Right cardiac atrium (tissue), 5 donors: ENCODE results near the gene SLC8A1. TPM values are rescaled to one million over a fixed set of nuclear protein-coding genes. Genes with fewer than 3 reads are reported as not detected.

Experiments used
- ATAC-seq, 2 donors: fragments of 200-7000 bp; cut with Tn5 transposase; one replicate each; pipeline versions ENCODE4 v1.8.0 to v1.9.1; 2020; ENCODE audit warnings: moderate library complexity in 2 of 2, mild to moderate bottlenecking in 1 of 2
- DNase-seq, 3 donors: peaks; one replicate each; pipeline ENCODE4 v3.0.0-alpha.2; 2020
- H3K27ac ChIP-seq: one replicate; pipeline ENCODE4 v1.5.1; 2013; ENCODE audit warnings: mild to moderate bottlenecking, low read length, control low read depth, moderate library complexity
- H3K27me3 ChIP-seq: one replicate; pipeline ENCODE4 v1.6.1; 2013; ENCODE audit not compliant: control insufficient read depth, insufficient read depth
- H3K4me1 ChIP-seq: one replicate; pipeline ENCODE4 v1.6.1; 2013; ENCODE audit warnings: low read length; ENCODE audit not compliant: control insufficient read depth, insufficient read depth
- H3K4me3 ChIP-seq: one replicate; pipeline ENCODE4 v1.5.1; 2013; ENCODE audit warnings: low read length, control low read depth
- H3K9me3 ChIP-seq: one replicate; pipeline ENCODE4 v1.6.1; 2013; ENCODE audit warnings: low read length; ENCODE audit not compliant: control insufficient read depth
- WGBS: extraction: QIAGEN DNeasy Blood & Tissue Kit; methylation state at CpG from one replicate; pipeline ENCODE4 v1.1.7; 2013; 5-methylcytosine and 5-hydroxymethylcytosine counted together
- intact Hi-C, 4 donors: fragments of 100-400 bp; cut with DNase I; formaldehyde crosslinking; loops; one replicate each; pipeline versions ENCODE4 v1.11.0 to v1.14.0; 2022 to 2023
- polyA plus RNA-seq: library from polyadenylated mRNA; stranded (reverse); fragments of 200-250 nt; gene quantifications from one replicate; pipeline ENCODE4 v1.2.3, GENCODE V29; 2013
- total RNA-seq, 4 donors: library from RNA; stranded (reverse); fragmentation: NEBNext Ultra II Directional; extraction: Animal tissue kit (Norgen Biotek cat#: 25700); gene quantifications; one replicate each; pipeline ENCODE4 v1.2.1, GENCODE V29; 2021
- donor health status: healthy with polysubstance abuse.
- donor health status: DM: no; HTN: yes; CAD: no.
- donor health status: DM: no; HTN: no; CAD: no.
- donor health status: DM: no; HTN: yes; CAD: no; lungs with severe emphysema.
- donor health status: DM: yes; HTN: yes; CAD: no.

The SLC8A1 gene
- total and polyA plus RNA-seq, 5 donors: 41.8 to 907 (median 790) TPM

DNA sequence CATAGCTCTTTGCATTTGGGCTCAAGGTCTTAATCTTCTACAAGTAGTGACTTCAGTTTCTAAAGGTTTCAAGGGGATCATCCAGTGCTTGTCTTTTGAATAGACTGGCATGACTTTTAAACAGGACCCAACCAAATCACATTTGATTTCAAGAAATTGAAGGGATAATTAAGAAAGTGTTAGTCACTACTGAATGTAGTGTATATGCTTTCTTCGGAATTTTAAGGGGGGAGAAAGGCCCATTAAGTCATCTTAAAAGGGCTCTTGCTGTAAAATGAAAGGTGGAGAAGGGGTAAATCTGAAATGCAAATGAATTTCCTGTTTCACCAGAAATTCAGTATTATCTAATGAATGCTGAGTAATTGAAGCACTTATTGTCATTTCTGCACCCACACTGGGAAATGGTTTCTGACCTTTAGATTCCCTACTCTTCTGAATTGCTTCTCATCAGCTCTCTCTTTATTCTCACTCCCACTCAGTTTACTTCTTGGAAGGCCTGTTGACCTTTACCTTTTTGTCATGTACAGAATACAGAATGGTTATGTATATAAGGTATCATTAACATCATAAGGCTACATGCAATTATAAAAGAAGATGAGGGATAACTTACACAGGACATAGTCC is 241.4 kb downstream of the SLC8A1 start:
- intact Hi-C loops: loop anchor here in 1 of 4 donors (10.0 kb wide), 1 partner anchor 344 kb away; no protein-coding TSS in a partner anchor
- H3K27me3 ChIP-seq: no peaks in the 10 kb centered on the region
- no peaks in the 10 kb centered on the region for H3K4me1 ChIP-seq
- no peak overlapping the region for H3K4me3 ChIP-seq
- DNase-seq (no peak), ATAC-seq (no peak)
- WGBS: 87% methylated on average over 1 of the region's 1 CpG
- H3K9me3 ChIP-seq: no peaks in the 10 kb centered on the region
- no peak overlapping the region for H3K27ac ChIP-seq

DNA sequence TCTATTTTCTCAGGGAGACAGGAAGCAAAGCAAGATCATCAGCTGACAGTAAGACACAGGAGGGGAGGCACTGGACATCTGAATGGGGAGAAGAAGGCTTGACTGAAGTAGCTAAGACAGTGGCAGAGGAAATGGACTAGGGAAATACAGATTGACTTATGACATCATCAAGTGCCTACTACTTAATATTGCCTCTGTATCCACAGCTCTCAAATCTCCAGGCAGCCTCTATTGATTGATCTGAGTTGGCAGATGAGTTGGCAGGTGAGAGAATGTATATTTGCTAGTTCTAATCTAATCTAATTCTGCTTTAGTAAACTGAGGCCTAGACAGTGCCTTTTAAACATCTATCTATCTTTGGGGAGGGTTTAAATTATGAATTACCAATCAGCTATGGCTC is 242.1 kb downstream of the SLC8A1 start:
- ATAC-seq (no peak), DNase-seq (no peak)
- H3K27me3 ChIP-seq: no peaks in the 10 kb centered on the region
- intact Hi-C loops: loop anchor here in 1 of 4 donors (10.0 kb wide), 1 partner anchor 345 kb away; no protein-coding TSS in a partner anchor
- no peak overlapping the region for H3K4me3 ChIP-seq
- no peaks in the 10 kb centered on the region for H3K4me1 ChIP-seq
- no peak overlapping the region for H3K27ac ChIP-seq
- H3K9me3 ChIP-seq: no peaks in the 10 kb centered on the region

DNA sequence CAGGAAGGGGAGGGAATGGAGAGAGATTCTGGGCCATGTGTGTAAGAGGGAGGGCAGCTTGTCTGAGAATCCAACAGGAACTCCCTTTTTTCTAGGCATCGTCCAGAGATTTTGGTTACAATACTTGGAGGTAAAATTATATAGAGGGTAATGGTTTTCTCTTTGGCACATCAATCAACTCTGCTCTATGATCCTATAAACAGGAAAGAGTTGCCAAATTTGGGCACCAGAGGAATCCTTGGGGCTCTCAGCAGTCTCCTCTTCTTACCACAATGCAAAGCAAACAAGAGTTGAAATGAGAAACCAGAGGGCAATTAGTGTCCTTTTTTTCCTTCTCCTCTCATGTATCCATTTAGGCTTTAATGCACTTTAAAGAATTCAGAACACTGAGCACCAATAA is 243.4 kb downstream of the SLC8A1 start:
- intact Hi-C loops: no loop called here
- Histone ChIP-seq H3K27me3 (no peaks in the 10 kb centered on the region), H3K27ac (no peak overlapping the region), H3K9me3 (no peaks in the 10 kb centered on the region), H3K4me1 (no peaks in the 10 kb centered on the region), H3K4me3 (no peak overlapping the region)
- DNase-seq: no peak
- 66% methylated on average over 1 of the region's 1 CpG for WGBS
- ATAC-seq: no peak

DNA sequence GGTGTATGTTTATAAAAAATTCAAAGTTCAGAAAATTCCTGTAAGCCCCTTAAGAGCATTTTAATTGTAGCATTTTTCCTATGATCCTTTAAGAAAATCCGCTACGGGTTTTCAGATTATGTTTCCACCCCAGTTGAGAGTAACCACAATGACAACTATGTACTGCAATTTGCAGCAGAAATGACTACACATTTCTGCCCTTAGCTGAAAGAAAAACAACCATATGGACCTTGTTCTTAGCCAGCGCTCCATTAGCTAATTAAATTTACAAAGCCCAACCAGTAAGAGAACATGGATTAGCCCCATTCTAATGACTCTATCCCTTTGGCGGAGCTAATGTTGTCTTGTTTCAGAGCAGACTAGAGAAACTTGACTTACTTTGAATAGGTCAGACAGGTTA is 247.6 kb downstream of the SLC8A1 start:
- Histone ChIP-seq H3K27ac (no peak overlapping the region), H3K4me3 (no peak overlapping the region), H3K27me3 (no peaks in the 10 kb centered on the region), H3K9me3 (no peaks in the 10 kb centered on the region), H3K4me1 (no peaks in the 10 kb centered on the region)
- intact Hi-C loops: no loop called here
- no peak for ATAC-seq
- WGBS: 91% methylated on average over 4 of the region's 4 CpGs
- DNase-seq: no peak

DNA sequence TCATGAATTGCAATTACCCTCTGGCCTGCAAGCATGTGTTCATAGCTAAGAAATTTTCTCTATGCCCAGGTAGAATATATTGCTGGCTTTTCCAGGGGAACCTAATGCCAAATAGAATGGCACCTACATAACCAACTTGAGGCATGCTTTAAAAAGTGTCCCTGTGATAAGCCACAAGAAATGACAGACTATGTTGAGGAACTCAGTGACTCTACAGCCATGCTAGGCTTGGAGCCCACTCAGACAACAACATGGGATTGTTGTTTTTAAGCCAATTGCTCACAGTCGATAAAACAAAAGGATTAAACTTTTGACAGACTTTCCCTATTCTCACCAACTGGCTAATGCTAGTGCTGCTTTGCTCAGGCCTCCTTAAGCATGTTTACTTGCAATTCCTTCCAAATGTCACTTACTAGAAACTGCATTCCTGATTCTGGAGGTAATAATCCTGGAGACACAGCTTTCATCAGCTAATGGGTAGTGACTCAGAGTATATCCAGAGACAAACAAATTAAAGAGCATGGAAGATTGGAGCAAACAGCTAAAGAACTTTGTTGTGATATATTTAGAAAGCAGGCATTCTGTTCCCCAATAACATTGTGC is 249.0 kb downstream of the SLC8A1 start:
- 31% methylated on average over 1 of the region's 1 CpG for WGBS
- ATAC-seq: no peak
- intact Hi-C loops: no loop called here
- DNase-seq: no peak
- no peaks in the 10 kb centered on the region for H3K4me1 ChIP-seq
- H3K4me3 ChIP-seq: no peak overlapping the region
- no peak overlapping the region for H3K27ac ChIP-seq
- H3K9me3 ChIP-seq: no peaks in the 10 kb centered on the region
- H3K27me3 ChIP-seq: no peaks in the 10 kb centered on the region

DNA sequence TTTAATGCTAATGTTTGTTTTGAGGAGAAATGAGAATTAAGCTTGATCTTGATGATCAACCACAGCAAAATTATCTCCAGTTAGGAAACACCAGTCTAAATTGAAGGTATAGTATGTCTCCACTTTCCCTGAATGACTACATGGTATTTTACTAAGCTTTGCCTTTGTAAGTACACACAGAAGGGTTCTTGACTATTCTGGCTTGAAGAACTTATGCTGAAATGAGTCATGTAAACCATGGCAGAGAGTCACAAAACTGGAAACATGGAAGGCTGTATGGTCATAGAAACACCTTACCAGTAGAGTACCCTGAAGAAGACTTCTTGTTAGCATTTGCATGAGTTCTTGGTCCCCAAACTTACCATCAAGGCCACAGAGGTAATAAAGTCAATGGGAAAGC is 250.5 kb downstream of the SLC8A1 start:
- Histone ChIP-seq H3K4me3 (no peak overlapping the region), H3K4me1 (no peaks in the 10 kb centered on the region), H3K9me3 (no peaks in the 10 kb centered on the region), H3K27ac (no peak overlapping the region), H3K27me3 (no peaks in the 10 kb centered on the region)
- ATAC-seq (no peak), DNase-seq (no peak)
- intact Hi-C loops: no loop called here

DNA sequence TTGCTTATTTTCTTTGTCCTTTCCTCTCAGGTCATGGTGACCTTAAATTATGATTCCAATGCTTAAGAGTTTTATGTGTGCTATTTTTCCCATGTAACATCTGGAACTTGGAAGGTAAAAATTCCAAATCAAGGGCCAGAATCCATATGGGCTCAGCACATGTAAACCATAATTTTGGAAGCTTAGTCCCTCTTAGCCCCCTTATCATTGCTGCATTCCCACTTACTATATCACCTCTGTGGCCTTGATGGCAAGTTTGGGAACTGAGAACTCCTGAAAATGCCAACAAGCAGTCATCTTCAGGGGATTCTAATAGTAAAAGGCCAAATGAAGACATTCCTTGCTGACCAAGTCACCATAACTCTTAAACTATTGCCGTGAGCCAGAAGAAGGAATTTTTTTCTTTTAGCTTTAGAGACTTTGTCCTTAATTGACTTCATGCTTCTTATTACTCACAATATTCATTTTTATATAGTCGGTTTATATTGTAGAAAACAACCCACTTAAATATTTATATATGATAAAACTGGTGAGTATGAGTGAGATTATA is 251.4 kb downstream of the SLC8A1 start:
- WGBS: 60% methylated on average over 2 of the region's 2 CpGs
- Histone ChIP-seq H3K4me3 (no peak overlapping the region), H3K27me3 (no peaks in the 10 kb centered on the region), H3K4me1 (no peaks in the 10 kb centered on the region), H3K27ac (no peak overlapping the region), H3K9me3 (no peaks in the 10 kb centered on the region)
- intact Hi-C loops: no loop called here
- DNase-seq (no peak), ATAC-seq (no peak)

DNA sequence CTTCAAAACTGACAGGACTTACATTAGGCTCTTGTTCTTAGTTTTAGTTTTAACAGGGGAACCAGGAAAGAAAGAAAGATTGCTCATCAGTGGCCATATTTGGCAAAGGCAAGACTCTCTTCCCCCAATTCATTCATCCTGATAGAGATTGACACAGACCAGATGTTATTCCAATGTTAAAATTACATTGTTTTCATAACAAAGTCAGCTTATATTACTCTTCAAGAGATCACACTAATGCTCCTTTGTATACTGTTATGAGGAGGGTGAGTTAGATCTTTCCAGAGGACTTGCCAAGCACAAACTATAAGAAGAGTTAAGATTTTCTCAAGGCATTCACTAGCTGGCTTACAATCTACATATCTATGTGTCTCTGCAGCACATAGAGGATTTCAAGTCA is 252.1 kb downstream of the SLC8A1 start:
- no peak for ATAC-seq
- no peaks in the 10 kb centered on the region for H3K9me3 ChIP-seq
- H3K4me1 ChIP-seq: no peaks in the 10 kb centered on the region
- H3K27me3 ChIP-seq: no peaks in the 10 kb centered on the region
- intact Hi-C loops: no loop called here
- DNase-seq: no peak
- H3K4me3 ChIP-seq: no peak overlapping the region
- H3K27ac ChIP-seq: no peak overlapping the region

DNA sequence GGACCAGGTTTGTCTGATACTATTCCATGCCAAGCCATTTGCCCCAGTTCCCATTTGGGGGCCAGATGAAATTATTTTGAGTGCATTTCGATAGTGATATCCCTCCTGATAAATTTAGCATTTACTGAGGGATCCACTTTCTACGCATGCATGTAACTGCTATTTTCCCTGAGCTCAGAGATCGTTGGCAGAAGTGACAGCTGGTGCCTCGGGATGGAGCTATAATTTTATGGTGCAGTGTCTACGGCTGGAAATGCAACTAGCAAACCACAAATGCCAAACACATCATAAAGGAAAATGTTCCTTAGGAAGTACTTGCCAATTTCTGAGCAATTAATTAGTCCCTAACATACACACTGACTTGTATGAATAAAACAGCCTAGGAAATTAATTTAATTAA is 254.8 kb downstream of the SLC8A1 start:
- no peaks in the 10 kb centered on the region for H3K27me3 ChIP-seq
- 59% methylated on average over 5 of the region's 5 CpGs for WGBS
- no peaks in the 10 kb centered on the region for H3K9me3 ChIP-seq
- no peak for ATAC-seq
- H3K4me3 ChIP-seq: no peak overlapping the region
- intact Hi-C loops: no loop called here
- DNase-seq: no peak
- H3K27ac ChIP-seq: no peak overlapping the region
- no peaks in the 10 kb centered on the region for H3K4me1 ChIP-seq

DNA sequence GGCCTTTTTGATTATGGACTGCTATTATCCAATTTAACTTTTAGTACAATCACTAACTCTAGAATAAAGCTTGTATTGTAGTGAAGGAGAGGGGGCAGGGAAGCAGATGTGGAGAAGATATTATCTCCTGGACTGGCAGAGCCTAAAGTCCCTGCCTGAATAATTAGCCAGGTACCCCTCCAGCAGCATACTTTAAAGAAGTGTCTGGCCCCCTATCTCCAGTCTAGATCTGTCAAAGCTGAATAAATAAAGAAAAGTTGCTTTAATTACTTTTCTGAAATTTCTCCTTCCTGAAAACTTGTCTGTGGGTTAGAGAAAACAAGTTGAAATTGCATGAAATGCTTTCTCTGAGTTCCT is 258.2 kb downstream of the SLC8A1 start:
- Histone ChIP-seq H3K4me3 (no peak overlapping the region), H3K4me1 (no peaks in the 10 kb centered on the region), H3K27ac (no peak overlapping the region), H3K27me3 (no peaks in the 10 kb centered on the region), H3K9me3 (no peaks in the 10 kb centered on the region)
- no peak for ATAC-seq
- no peak for DNase-seq
- intact Hi-C loops: no loop called here

DNA sequence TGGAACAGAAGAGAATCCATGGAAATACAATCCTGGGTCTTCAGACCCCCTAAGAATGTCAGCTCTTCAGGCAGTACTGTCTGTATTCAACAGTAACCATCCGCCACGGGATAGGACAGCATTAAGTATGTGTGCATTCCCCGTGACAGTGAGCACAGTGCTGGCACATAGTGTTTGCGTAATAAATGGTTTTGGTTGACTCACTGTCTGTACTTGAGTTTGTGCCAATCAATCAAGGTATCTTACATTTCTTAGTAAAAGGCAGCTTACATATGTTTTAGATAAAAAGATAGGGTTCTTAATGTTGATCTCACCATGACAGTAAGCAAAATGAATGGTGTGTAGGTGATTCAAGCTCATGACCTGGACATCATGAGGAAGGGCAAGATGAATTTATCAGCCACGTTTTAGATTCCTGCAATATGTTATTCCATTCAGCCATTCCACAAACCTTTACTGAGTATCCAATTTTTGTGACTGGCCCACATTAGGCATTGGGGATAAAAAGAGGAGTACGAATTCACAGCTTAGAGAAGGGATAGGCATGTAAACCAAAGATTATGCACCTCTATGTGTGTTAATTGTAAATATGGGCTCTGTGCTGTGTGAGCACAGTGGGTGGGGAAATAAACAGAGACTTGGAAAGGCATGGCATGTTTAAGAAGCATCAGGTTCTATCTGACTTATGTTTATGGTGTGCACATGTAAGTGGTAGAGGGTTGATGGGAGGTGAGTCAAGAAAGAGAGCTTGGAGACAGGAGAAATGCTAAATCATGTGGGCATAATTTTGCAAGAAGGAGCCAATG is 258.8 kb downstream of the SLC8A1 start:
- Histone ChIP-seq H3K27ac (no peak overlapping the region), H3K9me3 (no peaks in the 10 kb centered on the region), H3K4me3 (no peak overlapping the region), H3K4me1 (no peaks in the 10 kb centered on the region), H3K27me3 (no peaks in the 10 kb centered on the region)
- 85% methylated on average over 6 of the region's 6 CpGs for WGBS
- DNase-seq: no peak
- no peak for ATAC-seq
- intact Hi-C loops: no loop called here
